H1 (cell line): Measurements from ENCODE around the gene ADCK1. TPM values are rescaled to one million over a fixed set of nuclear protein-coding genes. Genes with fewer than 3 reads are reported as not detected.

Experiments used
- CTCF ChIA-PET: fragments of 300-600 bp; sonication (Branson Sonifier 250); formaldehyde crosslinking; loops from one replicate; lab custom pipeline; 2021; ENCODE audit not compliant: partially characterized antibody; lab: Charles Lee
- POLR2A ChIA-PET: fragments of 300-600 bp; sonication (Branson Sonifier 250); formaldehyde crosslinking; loops from one replicate; lab custom pipeline; 2021; ENCODE audit warnings: inconsistent platforms; ENCODE audit not compliant: partially characterized antibody; lab: Charles Lee
- DNase-seq, 2 experiments: peaks; one replicate each; pipeline versions ENCODE4 v3.0.0 to v3.0.0-alpha.2; 2010 to 2022; ENCODE audit warnings: low spot score in 2 of 2, low read depth in 1 of 2, mixed read lengths in 1 of 2
- FAIRE-seq: peaks from 2 replicates; lab custom pipeline; 2011; peaks lifted over from hg19 to GRCh38; lab: Jason Lieb, UNC
- H2AFZ ChIP-seq: 2 replicates; pipeline ENCODE4 v1.8.1; 2012; ENCODE audit warnings: low read length, inconsistent platforms
- H2AK5ac ChIP-seq: 2 replicates; pipeline ENCODE4 v1.6.1; 2013; ENCODE audit warnings: low read depth, low read length
- H2BK120ac ChIP-seq: replicated peaks from 2 replicates; pipeline ENCODE3; 2013; ENCODE audit warnings: low read depth, low read length, inconsistent platforms
- H2BK12ac ChIP-seq: 2 replicates; pipeline ENCODE4 v1.6.1; 2013; ENCODE audit warnings: low read depth, low read length
- H2BK15ac ChIP-seq: 2 replicates; pipeline ENCODE4 v1.6.1; 2013; ENCODE audit warnings: low read length
- H2BK20ac ChIP-seq: 2 replicates; pipeline ENCODE4 v1.6.1; 2013; ENCODE audit warnings: low read length
- H2BK5ac ChIP-seq: 2 replicates; pipeline ENCODE4 v1.6.1; 2013; ENCODE audit warnings: low read depth, low read length
- H3K14ac ChIP-seq: 2 replicates; pipeline ENCODE4 v1.6.1; 2013; ENCODE audit warnings: inconsistent platforms; ENCODE audit not compliant: insufficient read length
- H3K18ac ChIP-seq: 2 replicates; pipeline ENCODE4 v1.6.1; 2013; ENCODE audit warnings: low read length; ENCODE audit errors: extremely low read depth
- H3K23ac ChIP-seq: 2 replicates; pipeline ENCODE4 v1.6.1; 2013; ENCODE audit warnings: inconsistent platforms; ENCODE audit not compliant: insufficient read length
- H3K23me2 ChIP-seq: 2 replicates; pipeline ENCODE4 v1.6.1; 2013; ENCODE audit warnings: low read depth, low read length
- H3K27ac ChIP-seq: 2 replicates; pipeline ENCODE4 v1.6.1; 2011; ENCODE audit warnings: low read depth, low read length, inconsistent platforms
- H3K27me3 ChIP-seq, 4 experiments: replicated peaks in 1 of 4; 1 replicate in 1 of 4; 2 replicates in 3 of 4; pipeline versions ENCODE4 v1.6.1 to v1.8.1; 2011 to 2013; ENCODE audit warnings: low read length in 3 of 4, mild to moderate bottlenecking in 3 of 4, inconsistent platforms in 2 of 4, mixed read lengths in 2 of 4, moderate library complexity in 1 of 4; ENCODE audit not compliant: control insufficient read depth in 3 of 4, insufficient read depth in 3 of 4; ENCODE audit errors: extremely low read depth in 1 of 4
- H3K36me3 ChIP-seq, 4 experiments: 2 replicates each; pipeline versions ENCODE4 v1.6.1 to v1.8.1; 2011 to 2013; ENCODE audit warnings: mild to moderate bottlenecking in 4 of 4, low read length in 3 of 4, moderate library complexity in 2 of 4, control low read depth in 1 of 4, inconsistent platforms in 1 of 4; ENCODE audit not compliant: insufficient read depth in 4 of 4, control insufficient read depth in 2 of 4
- H3K4ac ChIP-seq: replicated peaks from 2 replicates; pipeline ENCODE3; 2013; ENCODE audit warnings: low read length, low read depth, mixed read lengths, inconsistent platforms; ENCODE audit not compliant: insufficient read length
- H3K4me1 ChIP-seq, 4 experiments: replicated peaks in 1 of 4; 1 replicate in 1 of 4; 2 replicates in 3 of 4; pipeline versions ENCODE4 v1.6.1 to v1.8.1; 2011 to 2013; ENCODE audit warnings: low read length in 3 of 4, inconsistent platforms in 2 of 4, mixed read lengths in 1 of 4; ENCODE audit not compliant: insufficient read depth in 4 of 4, control insufficient read depth in 3 of 4
- H3K4me2 ChIP-seq, 2 experiments: 2 replicates each; pipeline versions ENCODE4 v1.6.1 to v1.8.1; 2011 to 2013; ENCODE audit warnings: low read depth in 2 of 2, low read length in 2 of 2, control low read depth in 1 of 2, inconsistent platforms in 1 of 2, mild to moderate bottlenecking in 1 of 2; ENCODE audit not compliant: insufficient read depth in 1 of 2
- H3K4me3 ChIP-seq, 4 experiments: fragments of 200-600, 300-600 bp in 1 of 4; sonication (generic), shearing (Covaris generic), sonication (Bioruptor Twin) in 1 of 4; 2 replicates each; pipeline versions ENCODE4 v1.5.1 to v1.8.1; 2011 to 2016; ENCODE audit warnings: low read length in 4 of 4, low read depth in 3 of 4, control low read depth in 2 of 4, inconsistent platforms in 2 of 4, mild to moderate bottlenecking in 2 of 4, mixed read lengths in 1 of 4, moderate library complexity in 1 of 4; ENCODE audit not compliant: insufficient read depth in 2 of 4; ENCODE audit errors: extremely low read depth in 1 of 4
- H3K56ac ChIP-seq: replicated peaks from 2 replicates; pipeline ENCODE3; 2013; ENCODE audit warnings: low read depth, mild to moderate bottlenecking, mixed read lengths, low read length, inconsistent platforms; ENCODE audit not compliant: insufficient read length
- H3K79me1 ChIP-seq: 2 replicates; pipeline ENCODE4 v1.6.1; 2013; ENCODE audit warnings: low read depth, low read length, control low read depth
- H3K79me2 ChIP-seq, 2 experiments: 2 replicates each; pipeline versions ENCODE4 v1.6.1 to v1.8.1; 2012 to 2013; ENCODE audit warnings: low read length in 2 of 2, mild to moderate bottlenecking in 2 of 2, inconsistent platforms in 1 of 2; ENCODE audit not compliant: insufficient read depth in 2 of 2, control insufficient read depth in 1 of 2
- H3K9ac ChIP-seq, 4 experiments: replicated peaks in 1 of 4; 1 replicate in 1 of 4; 2 replicates in 3 of 4; pipeline versions ENCODE4 v1.6.1 to v1.8.1; 2011 to 2013; ENCODE audit warnings: low read depth in 3 of 4, low read length in 3 of 4, control low read depth in 2 of 4, mild to moderate bottlenecking in 2 of 4, moderate library complexity in 2 of 4, inconsistent platforms in 1 of 4; ENCODE audit errors: extremely low read depth in 1 of 4
- H3K9me3 ChIP-seq, 2 experiments: 2 replicates each; pipeline versions ENCODE4 v1.6.1 to v1.8.1; 2012 to 2013; ENCODE audit warnings: mild to moderate bottlenecking in 2 of 2, moderate library complexity in 2 of 2, control low read depth in 1 of 2, inconsistent platforms in 1 of 2, low read depth in 1 of 2, low read length in 1 of 2, mixed read lengths in 1 of 2; ENCODE audit not compliant: insufficient read depth in 2 of 2
- H4K20me1 ChIP-seq, 2 experiments: replicated peaks in 1 of 2; 2 replicates each; pipeline versions ENCODE3 to v1.8.1; 2011 to 2013; ENCODE audit warnings: inconsistent platforms in 2 of 2, low read length in 2 of 2, mild to moderate bottlenecking in 1 of 2; ENCODE audit not compliant: insufficient read depth in 2 of 2, control insufficient read depth in 1 of 2
- H4K5ac ChIP-seq: 2 replicates; pipeline ENCODE4 v1.6.1; 2013; ENCODE audit warnings: low read length, low read depth, mixed read lengths, inconsistent platforms; ENCODE audit not compliant: insufficient read length
- H4K8ac ChIP-seq: 2 replicates; pipeline ENCODE4 v1.8.0; 2013; ENCODE audit warnings: mild to moderate bottlenecking, moderate library complexity, low read length, inconsistent platforms; ENCODE audit not compliant: insufficient read depth; ENCODE audit errors: extremely low read depth
- H4K91ac ChIP-seq: replicated peaks from 2 replicates; pipeline ENCODE3; 2013; ENCODE audit warnings: low read length, mixed read lengths, inconsistent platforms; ENCODE audit not compliant: insufficient read length
- CBX8 ChIP-seq: fragments of 300-800, 300-1000 bp; sonication (generic); IDR thresholded peaks from 2 replicates; pipeline ENCODE4 v1.7.1; 2016; ENCODE audit warnings: low read depth, low read length, borderline replicate concordance
- EZH2 ChIP-seq: fragments of 200-600 bp; sonication (generic); IDR thresholded peaks from 2 replicates; pipeline ENCODE4 v1.7.1; 2012; ENCODE audit warnings: low read depth, mild to moderate bottlenecking, moderate library complexity, low read length, inconsistent platforms; ENCODE audit not compliant: severe bottlenecking
- JUN ChIP-seq: IDR thresholded peaks from 2 replicates; pipeline ENCODE4 v1.6.1; 2011; ENCODE audit warnings: low read depth, mild to moderate bottlenecking, improper control_type of control experiment, low read length
- MAFK ChIP-seq: IDR thresholded peaks from 2 replicates; pipeline ENCODE4 v1.6.1; 2012; ENCODE audit warnings: low read depth, mild to moderate bottlenecking, improper control_type of control experiment, low read length
- POLR2AphosphoS5 ChIP-seq: IDR thresholded peaks from 2 replicates; pipeline ENCODE4 v1.6.1; 2011; ENCODE audit warnings: low read depth, low read length
- SP2 ChIP-seq: IDR thresholded peaks from 2 replicates; pipeline ENCODE4 v1.6.1; 2012; ENCODE audit warnings: mild to moderate bottlenecking, low read length, inconsistent platforms
- TAF1 ChIP-seq: IDR thresholded peaks from 2 replicates; pipeline ENCODE4 v1.6.1; 2011; ENCODE audit warnings: mild to moderate bottlenecking, low read depth, low read length
- WGBS, 2 experiments: shearing (Covaris generic) in 1 of 2; methylation state at CpG; one replicate each; pipeline versions ENCODE4 v1.1.6 to v1.1.7; 2013 to 2015; ENCODE audit warnings: low lambda C conversion rate in 2 of 2, mixed read lengths in 2 of 2, inconsistent platforms in 1 of 2, low coverage in 1 of 2, missing lambda C conversion rate in 1 of 2; ENCODE audit not compliant: insufficient replicate concordance in 2 of 2, insufficient coverage in 1 of 2, insufficient read length in 1 of 2; ENCODE audit errors: extremely low coverage in 1 of 2, missing lambda C conversion rate in 1 of 2; 5-methylcytosine and 5-hydroxymethylcytosine counted together
- polyA plus RNA-seq, 7 experiments: library from polyadenylated mRNA; depleted of rRNA in 3 of 7; stranded (reverse) in 5 of 7; unstranded in 2 of 7; fragments of >200 nt in 5 of 7; fragments of 200-250 nt in 2 of 7; gene quantifications; 1 replicate in 5 of 7; 2 replicates in 1 of 7; 4 replicates in 1 of 7; pipeline versions ENCODE4 v1.2.1 to v1.2.3, GENCODE V29; 2011 to 2013; ENCODE audit warnings: missing spikeins in 2 of 7, mixed read lengths in 2 of 7
- total RNA-seq: library from RNA; stranded (reverse); fragmentation: NEBNext Ultra II Directional; extraction: Animal tissue kit (Norgen Biotek cat#: 25700); gene quantifications from 2 replicates; pipeline ENCODE4 v1.2.1, GENCODE V29; 2021
- TF ChIP-seq, protein P1 (sequence below): IDR thresholded peaks from 2 replicates; pipeline ENCODE4 v1.6.1; 2011; ENCODE audit warnings: low read length, improper control_type of control experiment

Gene ADCK1
- total and polyA plus RNA-seq, 2 of the 8 experiments (the other 6 are each of a cell fraction or from before 2014, with no cell fraction given), result 11.0 to 16.8 TPM

DNA sequence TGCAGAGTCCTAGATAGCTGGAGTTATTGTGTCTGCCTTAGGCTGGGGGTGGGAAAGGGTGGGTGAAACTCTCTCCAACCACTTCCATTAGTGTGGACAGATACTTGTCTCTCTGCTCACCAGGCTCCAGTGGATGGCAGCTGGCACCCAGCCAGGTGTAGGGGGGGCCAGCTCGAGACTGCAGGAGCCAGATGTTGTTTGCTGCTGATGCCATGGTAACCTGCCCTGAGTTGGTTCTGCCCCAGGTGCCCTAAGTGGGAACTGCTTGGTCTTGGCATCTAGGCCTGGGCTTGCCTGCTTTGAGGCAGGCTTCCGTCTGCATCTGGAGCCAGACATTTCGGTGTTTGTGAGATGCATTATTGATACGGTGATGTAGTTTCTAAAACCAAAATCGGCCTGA lies 82.2 kb downstream of the ADCK1 start:
- H3K79me2 ChIP-seq, result no peaks in the 10 kb centered on the region
- no peak overlapping the region for H2BK15ac ChIP-seq
- no peak overlapping the region for H3K4me3 ChIP-seq
- H3K23ac ChIP-seq, result no peak overlapping the region
- H3K4me1 ChIP-seq, result no peaks in the 10 kb centered on the region
- no peak overlapping the region for H3K56ac ChIP-seq
- no peak overlapping the region for H3K4me2 ChIP-seq
- H4K20me1 ChIP-seq, result peaks cover 0 to 4% of the 10 kb centered on the region in 2 experiments
- H2AK5ac ChIP-seq, result no peak overlapping the region
- H2BK20ac ChIP-seq, result no peak overlapping the region
- DNase-seq, result no peak
- ChIA-PET CTCF (no interaction called here), POLR2A (interaction anchor here (1.6 kb wide), 1 partner anchor 11 kb away, joined by 4 read pairs; no protein-coding TSS in a partner anchor)
- no peaks in the 10 kb centered on the region for H3K79me1 ChIP-seq
- H4K91ac ChIP-seq, result no peak overlapping the region
- H3K9me3 ChIP-seq, result no peaks in the 10 kb centered on the region
- no peak overlapping the region for H3K18ac ChIP-seq
- no peak for FAIRE-seq
- H3K27ac ChIP-seq, result no peak overlapping the region
- no peaks in the 10 kb centered on the region; the same call in 1 of the 2 replicates for H3K23me2 ChIP-seq
- no peak overlapping the region for H2AFZ ChIP-seq
- no peaks in the 10 kb centered on the region for H3K27me3 ChIP-seq
- no peak overlapping the region; a peak in 2 of 7 replicates for H3K9ac ChIP-seq
- no peak overlapping the region for H3K4ac ChIP-seq
- H3K14ac ChIP-seq, result no peak overlapping the region
- H3K36me3 ChIP-seq, result peaks cover 0 to under 1% (median 0%) of the 10 kb centered on the region in 4 experiments; a peak in 2 of 8 replicates
- H4K8ac ChIP-seq, result peak overlapping the region; percentile 15; the same call in 1 of the 2 replicates
- H2BK12ac ChIP-seq, result no peak overlapping the region
- no peak overlapping the region for H2BK5ac ChIP-seq
- H2BK120ac ChIP-seq, result no peak overlapping the region
- H4K5ac ChIP-seq, result no peak overlapping the region
- WGBS, 2 experiments, result 92% methylated on average over 5 of the region's 5 CpGs; no CpG with 5 or more reads in 1 of the 2 experiments
- no peak for TF ChIP-seq JUN
- TF ChIP-seq, protein P1, sequence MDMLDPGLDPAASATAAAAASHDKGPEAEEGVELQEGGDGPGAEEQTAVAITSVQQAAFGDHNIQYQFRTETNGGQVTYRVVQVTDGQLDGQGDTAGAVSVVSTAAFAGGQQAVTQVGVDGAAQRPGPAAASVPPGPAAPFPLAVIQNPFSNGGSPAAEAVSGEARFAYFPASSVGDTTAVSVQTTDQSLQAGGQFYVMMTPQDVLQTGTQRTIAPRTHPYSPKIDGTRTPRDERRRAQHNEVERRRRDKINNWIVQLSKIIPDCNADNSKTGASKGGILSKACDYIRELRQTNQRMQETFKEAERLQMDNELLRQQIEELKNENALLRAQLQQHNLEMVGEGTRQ, result no peak
- no peak for TF ChIP-seq SP2
- TF ChIP-seq CBX8, result no peak
- no peak for TF ChIP-seq MAFK
- no peak for TF ChIP-seq TAF1
- TF ChIP-seq EZH2, result no peak
- TF ChIP-seq POLR2AphosphoS5, result no peak
